OCI-LY3 (cell line): ENCODE measurements around the gene WDR70.
"Not testable (repeated sequence)": the region's sequence is repeated elsewhere in the genome, so short reads cannot be mapped to it uniquely, and the experiment has no call there.

ENCODE experiments used
- H2AFZ ChIP-seq: fragments of 200-600, 300-600 bp; shearing (Covaris generic); 2 replicates; pipeline ENCODE4 v1.6.0; 2014; ENCODE audit warnings: antibody characterized with exemption, low read depth, low read length
- H3K27ac ChIP-seq: fragments of 200-600, 300-600 bp; sonication (generic); 2 replicates; pipeline ENCODE4 v1.5.1; 2014; ENCODE audit warnings: mild to moderate bottlenecking, low read length, moderate library complexity, mixed read lengths
- H3K27me3 ChIP-seq: fragments of 200-600, 300-600 bp; sonication (generic); 2 replicates; pipeline ENCODE4 v1.6.1; 2014; ENCODE audit warnings: low read depth, low read length, mixed read lengths
- H3K36me3 ChIP-seq: fragments of 200-600, 300-600 bp; sonication (generic); replicated peaks from 2 replicates; pipeline ENCODE3; 2014; ENCODE audit warnings: low read depth, low read length, mixed read lengths
- H3K4me1 ChIP-seq: fragments of 300-600, 200-600 bp; sonication (generic); 2 replicates; pipeline ENCODE4 v1.6.1; 2014; ENCODE audit warnings: low read length, mixed read lengths
- H3K4me2 ChIP-seq: fragments of 200-600, 300-600 bp; sonication (generic); 2 replicates; pipeline ENCODE4 v1.6.1; 2014; ENCODE audit warnings: low read length, mixed read lengths
- H3K4me3 ChIP-seq: fragments of 300-600, 200-600 bp; sonication (generic); 2 replicates; pipeline ENCODE4 v1.5.1; 2014; ENCODE audit warnings: antibody characterized with exemption, mild to moderate bottlenecking, low read length, moderate library complexity
- H3K79me2 ChIP-seq: fragments of 300-600, 200-600 bp; shearing (Covaris generic); 2 replicates; pipeline ENCODE4 v1.6.1; 2014; ENCODE audit warnings: mild to moderate bottlenecking, low read length, mixed read lengths
- H3K9ac ChIP-seq: fragments of 300-600, 200-600 bp; shearing (Covaris generic); 2 replicates; pipeline ENCODE4 v1.6.0; 2014; ENCODE audit warnings: mild to moderate bottlenecking, low read length, moderate library complexity
- H3K9me3 ChIP-seq: fragments of 200-600, 300-600 bp; shearing (Covaris generic); 2 replicates; pipeline ENCODE4 v1.6.1; 2014; ENCODE audit warnings: low read length, mixed read lengths; ENCODE audit not compliant: insufficient read depth
- H4K20me1 ChIP-seq: fragments of 200-600, 300-600 bp; sonication (generic); 2 replicates; pipeline ENCODE4 v1.6.1; 2016; ENCODE audit warnings: low read length, mixed read lengths; ENCODE audit not compliant: insufficient read depth
- CTCF ChIP-seq: fragments of 200-600, 300-600 bp; sonication (generic); IDR thresholded peaks from 2 replicates; pipeline ENCODE4 v1.5.1; 2014; ENCODE audit warnings: antibody characterized with exemption, low read length, low read depth
- EZH2phosphoT487 ChIP-seq: fragments of 200-600 bp; shearing (Covaris generic); IDR thresholded peaks from 2 replicates; pipeline ENCODE4 v1.6.1; 2018; ENCODE audit warnings: antibody characterized with exemption, mixed run types, low read depth

Gene WDR70

GRCh38 chr5:37606632-37607248, 227.6 kb downstream of the WDR70 start:
- no peaks in the 10 kb centered on the region for H3K36me3 ChIP-seq
- H3K27me3 ChIP-seq, result no peaks in the 10 kb centered on the region
- H2AFZ ChIP-seq, result no peak overlapping the region
- no peak overlapping the region for H3K4me3 ChIP-seq
- no peaks in the 10 kb centered on the region for H4K20me1 ChIP-seq
- no peaks in the 10 kb centered on the region for H3K4me1 ChIP-seq
- no peak overlapping the region for H3K27ac ChIP-seq
- H3K9me3 ChIP-seq, result no peaks in the 10 kb centered on the region
- no peak overlapping the region for H3K9ac ChIP-seq
- TF ChIP-seq EZH2phosphoT487 (no peak), CTCF (no peak)
- H3K79me2 ChIP-seq, result no peaks in the 10 kb centered on the region
- no peak overlapping the region for H3K4me2 ChIP-seq

GRCh38 chr5:37615184-37615583, 236.1 kb downstream of the WDR70 start:
- H3K4me2 ChIP-seq, result no peak overlapping the region
- no peaks in the 10 kb centered on the region for H3K36me3 ChIP-seq
- TF ChIP-seq CTCF (no peak), EZH2phosphoT487 (no peak)
- H3K27ac ChIP-seq, result no peak overlapping the region
- H4K20me1 ChIP-seq, result no peaks in the 10 kb centered on the region
- no peaks in the 10 kb centered on the region for H3K4me1 ChIP-seq
- H3K9ac ChIP-seq, result no peak overlapping the region
- no peaks in the 10 kb centered on the region for H3K9me3 ChIP-seq
- no peak overlapping the region for H2AFZ ChIP-seq
- no peaks in the 10 kb centered on the region for H3K27me3 ChIP-seq
- no peaks in the 10 kb centered on the region for H3K79me2 ChIP-seq
- H3K4me3 ChIP-seq, result no peak overlapping the region

- no peak overlapping the region for H3K4me2 ChIP-seq
- no peak overlapping the region for H3K27ac ChIP-seq
- no peaks in the 10 kb centered on the region for H3K9me3 ChIP-seq
- H3K36me3 ChIP-seq, result no peaks in the 10 kb centered on the region
- no peaks in the 10 kb centered on the region for H4K20me1 ChIP-seq
- H3K79me2 ChIP-seq, result no peaks in the 10 kb centered on the region
- H2AFZ ChIP-seq, result no peak overlapping the region
- no peak overlapping the region for H3K4me3 ChIP-seq
- H3K9ac ChIP-seq, result no peak overlapping the region
- TF ChIP-seq CTCF, result no peak
- TF ChIP-seq EZH2phosphoT487, result no peak
- H3K27me3 ChIP-seq, result no peaks in the 10 kb centered on the region
- no peaks in the 10 kb centered on the region for H3K4me1 ChIP-seq
Observed at GRCh38 chr5:37619353-37619752, 240.2 kb downstream of the WDR70 start.

- not testable (repeated sequence) for H3K4me3 ChIP-seq, H3K9me3 ChIP-seq, H3K9ac ChIP-seq, H3K27me3 ChIP-seq, H3K4me2 ChIP-seq, H3K4me1 ChIP-seq, H2AFZ ChIP-seq, H3K79me2 ChIP-seq, H4K20me1 ChIP-seq, H3K36me3 ChIP-seq, H3K27ac ChIP-seq
Observed at GRCh38 chr5:37622354-37622753, 243.2 kb downstream of the WDR70 start.

- Histone ChIP-seq H2AFZ (no peak overlapping the region), H3K27ac (no peak overlapping the region), H4K20me1 (no peaks in the 10 kb centered on the region), H3K27me3 (no peaks in the 10 kb centered on the region), H3K9ac (no peak overlapping the region), H3K4me1 (no peaks in the 10 kb centered on the region), H3K4me2 (no peak overlapping the region), H3K36me3 (no peaks in the 10 kb centered on the region), H3K4me3 (no peak overlapping the region), H3K79me2 (no peaks in the 10 kb centered on the region), H3K9me3 (no peaks in the 10 kb centered on the region; the same call in 1 of the 2 replicates)
- TF ChIP-seq EZH2phosphoT487 (no peak), CTCF (no peak)
Observed at GRCh38 chr5:37626266-37626665, 247.1 kb downstream of the WDR70 start.
